Measurements from ENCODE around the gene FAM43B. TPM values are rescaled to one million over a fixed set of nuclear protein-coding genes. Genes with fewer than 3 reads are reported as not detected.
A peak's percentile ranks its signal among the peaks of the same experiment; 100 is the strongest.

The FAM43B gene
- total RNA-seq, 2 experiments from 2014 or later, result not detected

- H3K4me1 Mint-ChIP-seq (ENCODE audit: low read depth), result no peaks in the 10 kb centered on the region
- intact Hi-C loops (cut with micrococcal nuclease), result no loop called here
- no peaks in the 10 kb centered on the region for H3K9me3 Mint-ChIP-seq
- no peak overlapping the region for H3K27ac Mint-ChIP-seq
- no peak overlapping the region for H3K4me3 Mint-ChIP-seq
- H3K36me3 Mint-ChIP-seq (ENCODE audit: low read depth), result no peaks in the 10 kb centered on the region
- CTCF ChIA-PET, result no interaction called here
- DNase-seq, result no peak
- peaks cover 37% of the 10 kb centered on the region for H3K27me3 Mint-ChIP-seq (ENCODE audit: low read depth)
Measured at GRCh38 chr1:20530306-20530705, 22.1 kb upstream of the FAM43B start.

- Mint-ChIP-seq H3K36me3 (ENCODE audit: low read depth) (no peaks in the 10 kb centered on the region), H3K27ac (no peak overlapping the region), H3K4me1 (ENCODE audit: low read depth) (no peaks in the 10 kb centered on the region), H3K4me3 (no peak overlapping the region), H3K9me3 (no peaks in the 10 kb centered on the region), H3K27me3 (ENCODE audit: low read depth) (peaks cover 37% of the 10 kb centered on the region)
- intact Hi-C loops (cut with micrococcal nuclease), result no loop called here
- CTCF ChIA-PET, result interaction anchor here (0.6 kb wide), 1 partner anchor 723 kb away, joined by 3 read pairs; no protein-coding TSS in a partner anchor
- no peak for DNase-seq
Measured at GRCh38 chr1:20530901-20531300, 21.5 kb upstream of the FAM43B start.

GRCh38 chr1:20533635-20534034 is 18.7 kb upstream of the FAM43B start:
- no peaks in the 10 kb centered on the region for H3K36me3 Mint-ChIP-seq (ENCODE audit: low read depth)
- H3K9me3 Mint-ChIP-seq, result no peaks in the 10 kb centered on the region
- intact Hi-C loops (cut with micrococcal nuclease), result no loop called here
- no peak for DNase-seq
- no peak overlapping the region for H3K27ac Mint-ChIP-seq
- H3K4me1 Mint-ChIP-seq (ENCODE audit: low read depth), result no peaks in the 10 kb centered on the region
- peaks cover 32% of the 10 kb centered on the region for H3K27me3 Mint-ChIP-seq (ENCODE audit: low read depth)
- no peak overlapping the region for H3K4me3 Mint-ChIP-seq
- CTCF ChIA-PET, result no interaction called here

GRCh38 chr1:20534659-20535417 is 17.5 kb upstream of the FAM43B start:
- CTCF ChIA-PET, result interaction anchor here (1.2 kb wide), 1 partner anchor 12 kb away, joined by 5 read pairs; no protein-coding TSS in a partner anchor
- DNase-seq, result no peak
- peaks cover 28% of the 10 kb centered on the region for H3K27me3 Mint-ChIP-seq (ENCODE audit: low read depth)

GRCh38 chr1:20538227-20538626 is 14.1 kb upstream of the FAM43B start:
- Mint-ChIP-seq H3K36me3 (ENCODE audit: low read depth) (no peaks in the 10 kb centered on the region), H3K27ac (no peak overlapping the region), H3K27me3 (ENCODE audit: low read depth) (peaks cover 20% of the 10 kb centered on the region), H3K4me1 (ENCODE audit: low read depth) (no peaks in the 10 kb centered on the region), H3K4me3 (no peak overlapping the region), H3K9me3 (no peaks in the 10 kb centered on the region)
- CTCF ChIA-PET, result interaction anchor here (1.4 kb wide), 1 partner anchor 95 kb away, joined by 4 read pairs; the partner anchor contains the start of gene PINK1
- intact Hi-C loops (cut with micrococcal nuclease), result no loop called here
- DNase-seq, result no peak

More at GRCh38 chr1:20534659-20535417, 17.5 kb upstream of the FAM43B start:
- H3K9me3 Mint-ChIP-seq, result no peaks in the 10 kb centered on the region
- H3K36me3 Mint-ChIP-seq (ENCODE audit: low read depth), result no peaks in the 10 kb centered on the region
- intact Hi-C loops (cut with micrococcal nuclease), result no loop called here
- H3K27ac Mint-ChIP-seq, result no peak overlapping the region
- H3K4me3 Mint-ChIP-seq, result no peak overlapping the region
- no peaks in the 10 kb centered on the region for H3K4me1 Mint-ChIP-seq (ENCODE audit: low read depth)

GRCh38 chr1:20538760-20539551 is 13.4 kb upstream of the FAM43B start:
- DNase-seq, result no peak
- CTCF ChIA-PET, result interaction anchor here (1.4 kb wide), 1 partner anchor 94 kb away, joined by 4 read pairs; the partner anchor contains the start of gene PINK1
- H3K27ac Mint-ChIP-seq, result no peak overlapping the region
- H3K4me1 Mint-ChIP-seq (ENCODE audit: low read depth), result no peaks in the 10 kb centered on the region
- H3K36me3 Mint-ChIP-seq (ENCODE audit: low read depth), result no peaks in the 10 kb centered on the region
- no peaks in the 10 kb centered on the region for H3K9me3 Mint-ChIP-seq
- intact Hi-C loops (cut with micrococcal nuclease), result no loop called here
- peaks cover 19% of the 10 kb centered on the region for H3K27me3 Mint-ChIP-seq (ENCODE audit: low read depth)
- no peak overlapping the region for H3K4me3 Mint-ChIP-seq

- intact Hi-C loops (cut with micrococcal nuclease), result no loop called here
- Mint-ChIP-seq H3K27me3 (ENCODE audit: low read depth) (peaks cover 13% of the 10 kb centered on the region), H3K4me1 (ENCODE audit: low read depth) (no peaks in the 10 kb centered on the region), H3K36me3 (ENCODE audit: low read depth) (no peaks in the 10 kb centered on the region), H3K9me3 (no peaks in the 10 kb centered on the region), H3K27ac (no peak overlapping the region), H3K4me3 (no peak overlapping the region)
- CTCF ChIA-PET, result no interaction called here
- no peak for DNase-seq
Measured at GRCh38 chr1:20540281-20540680, 12.1 kb upstream of the FAM43B start.

GRCh38 chr1:20546637-20547036 is 5.7 kb upstream of the FAM43B start:
- CTCF ChIA-PET, result no interaction called here
- peaks cover 26% of the 10 kb centered on the region for H3K27me3 Mint-ChIP-seq (ENCODE audit: low read depth)
- no peaks in the 10 kb centered on the region for H3K9me3 Mint-ChIP-seq
- H3K36me3 Mint-ChIP-seq (ENCODE audit: low read depth), result no peaks in the 10 kb centered on the region
- H3K27ac Mint-ChIP-seq, result peak overlapping the region; percentile 30
- intact Hi-C loops (cut with micrococcal nuclease), result no loop called here
- DNase-seq, result no peak
- no peaks in the 10 kb centered on the region for H3K4me1 Mint-ChIP-seq (ENCODE audit: low read depth)
- H3K4me3 Mint-ChIP-seq, result no peak overlapping the region

- H3K4me3 Mint-ChIP-seq, result no peak overlapping the region
- CTCF ChIA-PET, result interaction anchor here (0.7 to 1.5 kb wide), 2 partner anchors 30 to 144 kb away, joined by 3 read pairs; no protein-coding TSS in a partner anchor
Measured at GRCh38 chr1:20551161-20551560, 1.2 kb upstream of the FAM43B start.

GRCh38 chr1:20552728-20553445 is 514 bp downstream of the FAM43B start:
- CTCF ChIA-PET, result no interaction called here
- no peak for DNase-seq
- Mint-ChIP-seq H3K36me3 (ENCODE audit: low read depth) (no peaks in the 10 kb centered on the region), H3K9me3 (no peaks in the 10 kb centered on the region), H3K27ac (no peak overlapping the region), H3K4me3 (no peak overlapping the region), H3K27me3 (ENCODE audit: low read depth) (peaks cover 32% of the 10 kb centered on the region), H3K4me1 (ENCODE audit: low read depth) (peaks cover 2% of the 10 kb centered on the region)
- intact Hi-C loops (cut with micrococcal nuclease), result no loop called here

More at GRCh38 chr1:20551161-20551560, 1.2 kb upstream of the FAM43B start:
- intact Hi-C loops (cut with micrococcal nuclease), result no loop called here
- Mint-ChIP-seq H3K36me3 (ENCODE audit: low read depth) (no peaks in the 10 kb centered on the region), H3K27ac (no peak overlapping the region), H3K9me3 (no peaks in the 10 kb centered on the region), H3K4me1 (ENCODE audit: low read depth) (peaks cover 2% of the 10 kb centered on the region), H3K27me3 (ENCODE audit: low read depth) (peaks cover 38% of the 10 kb centered on the region)
- DNase-seq, result no peak

GRCh38 chr1:20555025-20555757 is 2.8 kb downstream of the FAM43B start:
- Mint-ChIP-seq H3K36me3 (ENCODE audit: low read depth) (no peaks in the 10 kb centered on the region), H3K27ac (no peak overlapping the region), H3K9me3 (no peaks in the 10 kb centered on the region), H3K27me3 (ENCODE audit: low read depth) (peaks cover 32% of the 10 kb centered on the region), H3K4me3 (no peak overlapping the region), H3K4me1 (ENCODE audit: low read depth) (peaks cover 2% of the 10 kb centered on the region)
- CTCF ChIA-PET, result no interaction called here
- intact Hi-C loops (cut with micrococcal nuclease), result no loop called here
- DNase-seq, result no peak

GRCh38 chr1:20555758-20556120 is 3.4 kb downstream of the FAM43B start:
- peaks cover 32% of the 10 kb centered on the region for H3K27me3 Mint-ChIP-seq (ENCODE audit: low read depth)
- H3K4me1 Mint-ChIP-seq (ENCODE audit: low read depth), result peaks cover 2% of the 10 kb centered on the region
- H3K27ac Mint-ChIP-seq, result no peak overlapping the region
- H3K36me3 Mint-ChIP-seq (ENCODE audit: low read depth), result no peaks in the 10 kb centered on the region
- CTCF ChIA-PET, result no interaction called here
- H3K9me3 Mint-ChIP-seq, result no peaks in the 10 kb centered on the region
- DNase-seq, result no peak
- intact Hi-C loops (cut with micrococcal nuclease), result no loop called here
- H3K4me3 Mint-ChIP-seq, result no peak overlapping the region

All from activated naive CD4-positive, alpha-beta T cell treated with anti-CD3 and anti-CD28 coated beads for 36 hours (primary cell).